Astrocyte (in vitro differentiated cells and primary cell): ENCODE data around the gene HNMT. TPM values are rescaled to one million over a fixed set of nuclear protein-coding genes. Genes with fewer than 3 reads are reported as not detected.

Source experiments
- DNase-seq: peaks from one replicate; pipeline ENCODE4 v3.0.0-alpha.2; 2010; ENCODE audit warnings: low read depth
- FAIRE-seq: peaks from 2 replicates; lab custom pipeline; 2011; peaks lifted over from hg19 to GRCh38; lab: Jason Lieb, UNC
- H2AFZ ChIP-seq: 2 replicates; pipeline ENCODE4 v1.6.0; 2012; ENCODE audit warnings: low read depth, low read length, inconsistent platforms
- H3K27ac ChIP-seq: 2 replicates; pipeline ENCODE4 v1.5.1; 2011; ENCODE audit warnings: low read depth, low read length, inconsistent platforms
- H3K27me3 ChIP-seq: 2 replicates; pipeline ENCODE4 v1.6.0; 2011; ENCODE audit warnings: low read length, inconsistent platforms; ENCODE audit not compliant: insufficient read depth
- H3K36me3 ChIP-seq: 2 replicates; pipeline ENCODE4 v1.5.1; 2011; ENCODE audit warnings: low read length, inconsistent platforms; ENCODE audit not compliant: insufficient read depth
- H3K4me1 ChIP-seq: 2 replicates; pipeline ENCODE4 v1.5.1; 2011; ENCODE audit warnings: low read length, inconsistent platforms; ENCODE audit not compliant: insufficient read depth
- H3K4me2 ChIP-seq: 2 replicates; pipeline ENCODE4 v1.6.0; 2012; ENCODE audit warnings: low read length, inconsistent platforms
- H3K4me3 ChIP-seq: 2 replicates; pipeline ENCODE4 v1.5.1; 2011; ENCODE audit warnings: low read depth, mild to moderate bottlenecking, low read length, inconsistent platforms; ENCODE audit not compliant: insufficient read depth
- H3K79me2 ChIP-seq: 2 replicates; pipeline ENCODE4 v1.6.0; 2012; ENCODE audit warnings: mild to moderate bottlenecking, low read length, inconsistent platforms; ENCODE audit not compliant: insufficient read depth
- H3K9ac ChIP-seq: 2 replicates; pipeline ENCODE4 v1.6.0; 2012; ENCODE audit warnings: mild to moderate bottlenecking, low read length, inconsistent platforms
- H3K9me3 ChIP-seq: 2 replicates; pipeline ENCODE4 v1.5.1; 2012; ENCODE audit warnings: low read depth, mild to moderate bottlenecking, low read length, inconsistent platforms; ENCODE audit not compliant: insufficient read depth
- H4K20me1 ChIP-seq: 2 replicates; pipeline ENCODE4 v1.6.0; 2012; ENCODE audit warnings: low read length, inconsistent platforms; ENCODE audit not compliant: insufficient read depth
- H3K27ac Mint-ChIP-seq: one replicate; pipeline ENCODE4 v1.8.0; 2021; ENCODE audit warnings: mild to moderate bottlenecking, mixed read lengths; ENCODE audit not compliant: unreplicated experiment
- H3K27me3 Mint-ChIP-seq: one replicate; pipeline ENCODE4 v1.8.0; 2021; ENCODE audit warnings: low read depth, mixed read lengths; ENCODE audit not compliant: unreplicated experiment
- H3K36me3 Mint-ChIP-seq: one replicate; pipeline ENCODE4 v1.8.0; 2021; ENCODE audit warnings: low read depth, mixed read lengths; ENCODE audit not compliant: unreplicated experiment
- H3K4me1 Mint-ChIP-seq: one replicate; pipeline ENCODE4 v1.8.0; 2021; ENCODE audit warnings: low read depth, mixed read lengths; ENCODE audit not compliant: unreplicated experiment
- H3K4me3 Mint-ChIP-seq: one replicate; pipeline ENCODE4 v1.8.0; 2021; ENCODE audit warnings: mild to moderate bottlenecking, moderate library complexity, mixed read lengths; ENCODE audit not compliant: unreplicated experiment
- H3K9me3 Mint-ChIP-seq: one replicate; pipeline ENCODE4 v1.8.0; 2021; ENCODE audit warnings: mild to moderate bottlenecking, mixed read lengths; ENCODE audit not compliant: unreplicated experiment
- EZH2 ChIP-seq: IDR thresholded peaks from 2 replicates; pipeline ENCODE4 v1.6.1; 2012; ENCODE audit warnings: mild to moderate bottlenecking, low read length, inconsistent platforms; ENCODE audit not compliant: insufficient read depth
- total RNA-seq: library from RNA; stranded (reverse); gene quantifications from 2 replicates; pipeline ENCODE4 v1.2.1, GENCODE V29; 2021
- TF ChIP-seq, protein P1 (sequence below): IDR thresholded peaks from 2 replicates; pipeline ENCODE4 v1.5.1; 2011; ENCODE audit warnings: low read depth, mild to moderate bottlenecking, inconsistent platforms, low read length, moderate library complexity; ENCODE audit not compliant: insufficient read depth

Gene HNMT
- total RNA-seq, 1 donor from 2014 or later, result 15.3 TPM

- Mint-ChIP-seq H3K4me3 (peak overlapping the region; percentile 69), H3K4me1 (peaks cover 16% of the 10 kb centered on the region)
These were observed 1.8 kb downstream of the HNMT start for GRCh38 chr2:137966043-137966442.

GRCh38 chr2:137967042-137967441 is 2.8 kb downstream of the HNMT start:
- no peaks in the 10 kb centered on the region for H3K9me3 Mint-ChIP-seq
- Histone ChIP-seq H3K79me2 (no peaks in the 10 kb centered on the region), H3K4me1 (peaks cover 30% of the 10 kb centered on the region), H3K27ac (no peak overlapping the region), H4K20me1 (no peaks in the 10 kb centered on the region), H3K9me3 (no peaks in the 10 kb centered on the region), H2AFZ (no peak overlapping the region), H3K9ac (no peak overlapping the region), H3K4me3 (no peak overlapping the region), H3K4me2 (no peak overlapping the region), H3K27me3 (no peaks in the 10 kb centered on the region), H3K36me3 (no peaks in the 10 kb centered on the region)
- TF ChIP-seq, protein P1, sequence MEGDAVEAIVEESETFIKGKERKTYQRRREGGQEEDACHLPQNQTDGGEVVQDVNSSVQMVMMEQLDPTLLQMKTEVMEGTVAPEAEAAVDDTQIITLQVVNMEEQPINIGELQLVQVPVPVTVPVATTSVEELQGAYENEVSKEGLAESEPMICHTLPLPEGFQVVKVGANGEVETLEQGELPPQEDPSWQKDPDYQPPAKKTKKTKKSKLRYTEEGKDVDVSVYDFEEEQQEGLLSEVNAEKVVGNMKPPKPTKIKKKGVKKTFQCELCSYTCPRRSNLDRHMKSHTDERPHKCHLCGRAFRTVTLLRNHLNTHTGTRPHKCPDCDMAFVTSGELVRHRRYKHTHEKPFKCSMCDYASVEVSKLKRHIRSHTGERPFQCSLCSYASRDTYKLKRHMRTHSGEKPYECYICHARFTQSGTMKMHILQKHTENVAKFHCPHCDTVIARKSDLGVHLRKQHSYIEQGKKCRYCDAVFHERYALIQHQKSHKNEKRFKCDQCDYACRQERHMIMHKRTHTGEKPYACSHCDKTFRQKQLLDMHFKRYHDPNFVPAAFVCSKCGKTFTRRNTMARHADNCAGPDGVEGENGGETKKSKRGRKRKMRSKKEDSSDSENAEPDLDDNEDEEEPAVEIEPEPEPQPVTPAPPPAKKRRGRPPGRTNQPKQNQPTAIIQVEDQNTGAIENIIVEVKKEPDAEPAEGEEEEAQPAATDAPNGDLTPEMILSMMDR, result no peak
- TF ChIP-seq EZH2, result no peak
- H3K27ac Mint-ChIP-seq, result no peak overlapping the region
- no peaks in the 10 kb centered on the region for H3K27me3 Mint-ChIP-seq
- DNase-seq, result no peak
- H3K4me3 Mint-ChIP-seq, result no peak overlapping the region
- peaks cover 16% of the 10 kb centered on the region for H3K4me1 Mint-ChIP-seq
- no peak for FAIRE-seq
- H3K36me3 Mint-ChIP-seq, result peaks cover 3% of the 10 kb centered on the region

More at GRCh38 chr2:137966043-137966442, 1.8 kb downstream of the HNMT start:
- Histone ChIP-seq H3K79me2 (no peaks in the 10 kb centered on the region), H3K4me1 (peaks cover 30% of the 10 kb centered on the region), H3K27ac (no peak overlapping the region), H3K27me3 (no peaks in the 10 kb centered on the region), H4K20me1 (no peaks in the 10 kb centered on the region), H3K4me3 (no peak overlapping the region), H3K9ac (no peak overlapping the region), H3K9me3 (no peaks in the 10 kb centered on the region), H3K4me2 (no peak overlapping the region), H2AFZ (no peak overlapping the region), H3K36me3 (no peaks in the 10 kb centered on the region)
- DNase-seq, result no peak
- H3K27me3 Mint-ChIP-seq, result no peaks in the 10 kb centered on the region
- TF ChIP-seq, protein P1, result no peak
- no peak for TF ChIP-seq EZH2
- no peak for FAIRE-seq
- peaks cover 3% of the 10 kb centered on the region for H3K36me3 Mint-ChIP-seq
- H3K9me3 Mint-ChIP-seq, result peaks cover 3% of the 10 kb centered on the region
- no peak overlapping the region for H3K27ac Mint-ChIP-seq
